Activated naive CD4-positive, alpha-beta T cell treated with Interleukin-2 at 50 U/mL for 16 hours (primary cell): ENCODE results near the gene PRKAR2B.

Source experiments
- DNase-seq: peaks from one replicate; pipeline ENCODE4 v3.0.0-alpha.2; 2020

The PRKAR2B gene

GRCh38 chr7:107044347-107045194 lies at the start of gene PRKAR2B:
Gene PRKAR2B (plus strand): TSS chr7:107044705. CDS start chr7:107044908, 203 bp downstream.
- DNase-seq = peak; percentile 69

GRCh38 chr7:106994833-106995232 lies 49.7 kb upstream of the PRKAR2B start:
- no peak for DNase-seq

GRCh38 chr7:106997487-106998271 lies 46.8 kb upstream of the PRKAR2B start:
- no peak for DNase-seq

- no peak for DNase-seq
These were observed 45.5 kb upstream of the PRKAR2B start for GRCh38 chr7:106999023-106999422.

- DNase-seq = no peak
These were observed 43.0 kb upstream of the PRKAR2B start for GRCh38 chr7:107001490-107001889.

GRCh38 chr7:107002126-107002525 lies 42.4 kb upstream of the PRKAR2B start:
- DNase-seq = no peak

GRCh38 chr7:107002529-107002998 lies 41.9 kb upstream of the PRKAR2B start:
- no peak for DNase-seq

GRCh38 chr7:107007007-107007891 lies 37.3 kb upstream of the PRKAR2B start:
- no peak for DNase-seq

- DNase-seq = no peak
These were observed 36.6 kb upstream of the PRKAR2B start for GRCh38 chr7:107007892-107008287.

- DNase-seq = no peak
These were observed 34.7 kb upstream of the PRKAR2B start for GRCh38 chr7:107009846-107010203.

- DNase-seq = no peak
These were observed 31.8 kb upstream of the PRKAR2B start for GRCh38 chr7:107012691-107013090.

GRCh38 chr7:107014387-107015023 lies 30.0 kb upstream of the PRKAR2B start:
- DNase-seq = no peak

GRCh38 chr7:107016312-107016711 lies 28.2 kb upstream of the PRKAR2B start:
- no peak for DNase-seq

GRCh38 chr7:107017965-107018719 lies 26.4 kb upstream of the PRKAR2B start:
- DNase-seq = no peak

- DNase-seq = no peak
These were observed 24.1 kb upstream of the PRKAR2B start for GRCh38 chr7:107020400-107020799.

- no peak for DNase-seq
These were observed 22.9 kb upstream of the PRKAR2B start for GRCh38 chr7:107021600-107021999.

- no peak for DNase-seq
These were observed 20.9 kb upstream of the PRKAR2B start for GRCh38 chr7:107023522-107024151.

- no peak for DNase-seq
These were observed 19.6 kb upstream of the PRKAR2B start for GRCh38 chr7:107024906-107025305.

GRCh38 chr7:107025449-107026103 lies 18.9 kb upstream of the PRKAR2B start:
- no peak for DNase-seq

- DNase-seq = no peak
These were observed 18.3 kb upstream of the PRKAR2B start for GRCh38 chr7:107026166-107026565.

- DNase-seq = no peak
These were observed 17.3 kb upstream of the PRKAR2B start for GRCh38 chr7:107027208-107027607.
